Lower leg skin (tissue), 4 donors: ENCODE results near the gene EIF4E. TPM values are rescaled to one million over a fixed set of nuclear protein-coding genes. Genes with fewer than 3 reads are reported as not detected.

ENCODE experiments used
- DNase-seq, 2 donors: peaks; one replicate each; pipeline ENCODE4 v3.0.0-alpha.2; 2019; ENCODE audit warnings: low spot score in 2 of 2
- H3K4me3 ChIP-seq: fragments of 200-600 bp; sonication (generic); 2 replicates; pipeline ENCODE4 v1.5.1; 2017; ENCODE audit warnings: mild to moderate bottlenecking, low read depth; ENCODE audit not compliant: poor library complexity, severe bottlenecking
- POLR2A ChIP-seq, 2 donors: fragments of 450-650 bp; IDR thresholded peaks; one replicate each; pipeline ENCODE4 v1.6.1; 2016 to 2017; ENCODE audit warnings: antibody characterized with exemption in 2 of 2, mild to moderate bottlenecking in 1 of 2, moderate library complexity in 1 of 2
- WGBS, 2 donors: methylation state at CpG; one replicate each; pipeline ENCODE4 v1.1.5; 2018; 5-methylcytosine and 5-hydroxymethylcytosine counted together
- intact Hi-C: fragments of 100-400 bp; cut with DNase I; formaldehyde crosslinking; loops from one replicate; pipeline ENCODE4 v1.15.0; 2023; ENCODE audit warnings: low total_unique reads
- total RNA-seq, 4 donors: library from RNA; depleted of rRNA; stranded (reverse); fragments of >200 nt; gene quantifications; one replicate each; pipeline ENCODE4 v1.1.0, GENCODE V29; 2016
- TF ChIP-seq, protein P1 (sequence below), 3 donors: fragments of 450-650 bp; IDR thresholded peaks; one replicate each; pipeline ENCODE4 v1.5.1; 2016; ENCODE audit warnings: antibody characterized with exemption in 3 of 3, mild to moderate bottlenecking in 3 of 3, moderate library complexity in 2 of 3

The EIF4E gene, protein sequence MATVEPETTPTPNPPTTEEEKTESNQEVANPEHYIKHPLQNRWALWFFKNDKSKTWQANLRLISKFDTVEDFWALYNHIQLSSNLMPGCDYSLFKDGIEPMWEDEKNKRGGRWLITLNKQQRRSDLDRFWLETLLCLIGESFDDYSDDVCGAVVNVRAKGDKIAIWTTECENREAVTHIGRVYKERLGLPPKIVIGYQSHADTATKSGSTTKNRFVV
- 10 to 100 TPM; 41.9 to 76.5 (median 61.5) TPM for total RNA-seq

DNA sequence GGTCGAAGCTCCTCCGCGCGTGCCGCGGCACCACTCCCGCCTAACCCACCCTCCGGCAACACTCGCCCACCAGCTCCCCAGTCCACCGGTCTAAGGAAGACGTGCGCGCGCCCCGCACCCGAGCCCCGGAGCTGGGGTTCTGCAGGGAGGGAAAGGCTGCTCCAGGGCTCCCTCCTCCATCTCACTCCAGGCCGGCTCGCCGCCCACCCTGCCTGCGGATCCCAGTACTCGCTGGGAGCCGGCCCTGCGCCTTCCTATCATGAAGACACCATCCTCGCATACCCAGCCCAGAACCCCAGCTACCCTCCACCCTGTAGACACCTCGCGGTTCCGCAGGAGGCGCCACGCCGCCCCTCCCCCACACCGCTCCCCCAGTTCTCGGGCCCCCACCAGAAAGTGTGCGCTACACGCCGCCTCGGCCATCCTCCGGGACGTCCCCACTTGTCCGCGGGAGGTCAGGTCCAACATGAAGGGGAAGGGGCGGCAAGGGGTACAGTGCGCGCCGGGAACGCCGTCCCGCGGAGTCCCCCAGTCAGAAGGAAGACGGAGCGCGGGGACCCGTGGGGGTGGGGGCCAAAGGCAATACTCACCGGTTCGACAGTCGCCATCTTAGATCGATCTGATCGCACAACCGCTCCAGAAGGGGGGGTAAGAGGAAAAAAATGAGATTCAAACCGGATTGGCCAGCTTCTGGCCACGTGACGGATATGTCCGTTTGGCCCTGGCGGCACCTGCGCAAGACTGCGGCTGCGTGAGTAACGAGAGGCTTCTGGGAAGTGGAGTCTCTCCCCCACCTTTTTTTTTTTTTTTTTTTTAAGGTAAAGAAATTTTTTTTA is at the start of gene EIF4E:
Gene EIF4E, minus strand, starts transcription at position 629 of the 836 bp plus-strand sequence. Its CDS starts 21 bp downstream, at position 608.
- WGBS, 2 donors: 0 to 1% methylated on average over 42 to 60 of the region's 68 CpGs
- H3K4me3 ChIP-seq: peak within 1 kb of the TSS; percentile 92
- peak; percentile 98 to 99 for DNase-seq
- intact Hi-C loops: no loop called here
- TF ChIP-seq, protein P1, sequence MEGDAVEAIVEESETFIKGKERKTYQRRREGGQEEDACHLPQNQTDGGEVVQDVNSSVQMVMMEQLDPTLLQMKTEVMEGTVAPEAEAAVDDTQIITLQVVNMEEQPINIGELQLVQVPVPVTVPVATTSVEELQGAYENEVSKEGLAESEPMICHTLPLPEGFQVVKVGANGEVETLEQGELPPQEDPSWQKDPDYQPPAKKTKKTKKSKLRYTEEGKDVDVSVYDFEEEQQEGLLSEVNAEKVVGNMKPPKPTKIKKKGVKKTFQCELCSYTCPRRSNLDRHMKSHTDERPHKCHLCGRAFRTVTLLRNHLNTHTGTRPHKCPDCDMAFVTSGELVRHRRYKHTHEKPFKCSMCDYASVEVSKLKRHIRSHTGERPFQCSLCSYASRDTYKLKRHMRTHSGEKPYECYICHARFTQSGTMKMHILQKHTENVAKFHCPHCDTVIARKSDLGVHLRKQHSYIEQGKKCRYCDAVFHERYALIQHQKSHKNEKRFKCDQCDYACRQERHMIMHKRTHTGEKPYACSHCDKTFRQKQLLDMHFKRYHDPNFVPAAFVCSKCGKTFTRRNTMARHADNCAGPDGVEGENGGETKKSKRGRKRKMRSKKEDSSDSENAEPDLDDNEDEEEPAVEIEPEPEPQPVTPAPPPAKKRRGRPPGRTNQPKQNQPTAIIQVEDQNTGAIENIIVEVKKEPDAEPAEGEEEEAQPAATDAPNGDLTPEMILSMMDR (IDR thresholded peaks at IDR 0.05): no peak
- no peak for TF ChIP-seq POLR2A (IDR thresholded peaks at IDR 0.05)

DNA sequence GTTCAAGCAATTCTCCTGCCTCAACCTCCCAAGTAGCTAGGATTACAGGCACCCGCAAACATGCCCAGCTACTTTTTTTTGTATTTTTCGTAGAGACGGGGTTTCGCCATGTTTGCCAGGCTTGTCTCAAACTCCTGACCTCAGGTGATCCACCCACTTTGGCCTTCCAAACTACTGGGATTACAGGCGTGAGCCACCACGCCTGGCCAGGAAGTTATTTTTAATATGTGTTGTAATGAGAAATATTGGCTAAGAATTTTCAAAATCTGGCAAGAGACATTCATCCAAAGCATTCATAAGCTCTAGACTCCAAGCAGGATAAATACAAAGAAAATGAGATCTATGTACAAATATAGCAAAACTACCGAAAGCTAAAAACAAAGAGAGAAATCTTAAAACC is 48.6 kb upstream of the EIF4E start:
- no peak for DNase-seq
- no peak for TF ChIP-seq POLR2A (IDR thresholded peaks at IDR 0.05)
- TF ChIP-seq, protein P1 (IDR thresholded peaks at IDR 0.05): no peak
- 67 to 68% methylated on average over 7 of the region's 7 CpGs for WGBS, 2 donors
- intact Hi-C loops: no loop called here
- H3K4me3 ChIP-seq: no peak overlapping the region

DNA sequence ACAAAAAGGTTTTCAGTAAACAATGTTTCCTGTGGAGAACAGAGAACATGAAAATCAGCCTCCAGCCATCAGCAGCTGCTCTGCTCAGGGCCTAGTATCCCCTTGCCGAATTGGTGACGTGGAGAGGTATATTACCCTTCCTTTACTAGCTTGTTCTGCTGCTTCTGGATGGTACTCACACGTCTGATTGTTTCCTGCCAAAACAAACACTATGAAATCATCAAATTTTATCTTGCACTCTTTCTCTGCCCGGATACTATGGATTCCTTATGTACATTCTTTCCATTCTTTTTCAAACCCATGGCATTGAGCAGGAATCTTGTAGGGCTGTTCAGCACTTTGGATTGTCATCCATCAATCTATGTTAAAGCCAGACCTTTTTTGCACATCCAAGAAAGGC is 47.8 kb upstream of the EIF4E start:
- DNase-seq: no peak
- intact Hi-C loops: no loop called here
- H3K4me3 ChIP-seq: no peak overlapping the region
- no peak for TF ChIP-seq POLR2A (IDR thresholded peaks at IDR 0.05)
- TF ChIP-seq, protein P1 (IDR thresholded peaks at IDR 0.05): no peak
- WGBS, 2 donors: 56% methylated on average over 4 of the region's 4 CpGs

DNA sequence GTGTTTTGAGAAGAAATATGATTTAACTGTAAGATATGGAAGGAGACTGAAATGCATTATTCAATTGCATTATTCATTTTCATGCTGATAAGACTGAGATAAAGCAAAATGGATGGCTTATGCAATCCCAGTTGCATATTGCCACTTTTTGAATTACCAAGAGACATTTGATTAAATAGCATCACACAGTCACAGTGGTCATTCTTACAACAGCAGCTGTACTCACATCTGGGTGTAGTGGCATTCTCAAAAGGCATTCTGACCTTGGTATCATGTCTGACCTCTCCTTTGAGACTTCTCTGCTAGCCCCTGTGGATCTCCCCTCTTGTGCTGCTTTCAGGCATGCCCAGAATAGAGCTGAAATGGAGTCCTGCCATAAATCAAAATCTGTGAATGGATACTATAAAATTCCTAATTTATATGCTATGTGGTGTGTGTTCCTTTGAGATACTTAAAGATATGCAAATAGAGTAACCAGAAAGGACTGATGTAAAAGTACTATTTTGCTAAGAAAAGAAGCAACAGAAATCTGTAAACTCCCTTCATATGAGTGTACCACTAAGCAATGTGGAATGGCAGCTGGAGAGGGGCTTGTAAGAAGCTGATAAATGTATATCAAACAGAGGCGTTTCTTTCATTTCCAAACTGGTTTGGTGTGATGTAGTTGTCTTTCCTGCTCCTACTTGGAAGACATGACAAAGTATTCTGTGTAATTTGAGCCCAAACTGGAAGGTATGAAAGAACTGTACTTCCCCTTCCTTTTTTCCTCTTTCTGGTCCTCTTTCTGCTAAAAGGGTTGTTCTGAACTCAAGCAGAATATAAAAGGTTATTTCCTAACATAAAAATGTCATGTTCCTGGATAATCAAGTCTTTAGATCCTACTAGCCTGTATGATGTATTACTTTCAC is 41.2 kb upstream of the EIF4E start:
- no peak overlapping the region for H3K4me3 ChIP-seq
- TF ChIP-seq, protein P1 (IDR thresholded peaks at IDR 0.05): no peak
- no peak for TF ChIP-seq POLR2A (IDR thresholded peaks at IDR 0.05)
- no peak for DNase-seq
- intact Hi-C loops: no loop called here
- WGBS, 2 donors: 28 to 31% methylated on average over 1 of the region's 1 CpG

DNA sequence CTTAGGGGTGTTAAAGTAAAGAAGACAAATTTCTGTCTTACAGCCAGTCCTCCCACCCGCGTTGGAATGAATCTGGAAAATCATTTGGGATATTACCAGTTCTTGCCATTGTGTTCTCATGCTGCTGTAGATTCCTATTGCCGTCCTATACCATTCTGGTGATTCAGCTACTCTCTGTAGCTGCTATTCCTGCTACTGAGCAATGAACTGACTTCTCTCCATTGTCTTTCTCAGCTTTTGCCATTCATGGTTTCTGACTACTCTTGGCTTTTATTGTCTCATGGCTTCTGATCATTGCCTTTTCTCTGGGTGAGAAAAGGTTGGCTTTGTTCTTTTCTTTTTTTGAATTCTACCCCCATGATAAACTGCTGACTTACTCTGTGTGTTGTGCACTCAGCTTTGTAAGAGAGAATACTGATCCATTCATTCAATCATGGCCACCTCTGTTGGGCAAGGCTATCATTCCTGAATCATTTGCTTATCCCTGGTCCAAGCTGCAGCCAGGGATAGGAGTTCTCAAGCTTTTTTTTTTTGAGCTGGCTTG is 38.9 kb upstream of the EIF4E start:
- DNase-seq: no peak
- intact Hi-C loops: no loop called here
- TF ChIP-seq, protein P1 (IDR thresholded peaks at IDR 0.05): no peak
- no peak for TF ChIP-seq POLR2A (IDR thresholded peaks at IDR 0.05)
- 92% methylated on average over 3 of the region's 3 CpGs for WGBS, 2 donors
- no peak overlapping the region for H3K4me3 ChIP-seq
